ENCODE measurements around the gene MCIDAS.

DNA sequence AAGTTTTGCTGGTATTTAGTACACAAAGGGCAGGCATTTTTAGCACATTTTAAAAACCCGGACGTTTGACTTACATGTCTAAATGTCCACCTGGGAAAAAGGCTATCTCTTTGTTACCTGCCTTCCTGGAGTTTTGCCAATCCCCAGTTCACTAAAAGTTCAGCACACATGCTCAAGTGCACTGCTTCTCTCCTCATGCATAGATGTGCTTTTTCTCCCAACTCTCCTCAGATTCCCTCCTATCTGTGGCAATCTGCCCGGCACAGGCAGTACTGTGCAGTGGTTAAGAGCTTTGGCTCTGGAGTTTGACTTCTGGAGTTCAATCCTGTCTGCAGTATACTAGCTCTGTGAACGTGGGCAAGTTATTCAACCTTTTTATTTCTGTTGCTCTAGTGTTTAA lies 14.6 kb upstream of the MCIDAS start:
- TF ChIP-seq YY1 (IDR thresholded peaks at IDR 0.05; ENCODE audit: insufficient read depth, insufficient read length) (no peak), SUZ12 (IDR thresholded peaks at IDR 0.05; ENCODE audit: extremely low read depth, insufficient read depth, insufficient read length) (no peak), ZNF274 (IDR thresholded peaks at IDR 0.05; ENCODE audit: low read depth, low read length) (no peak)
